Activated CD4-positive, alpha-beta T cell treated with anti-CD3 and anti-CD28 coated beads, Interleukin-10, Interleukin-2, amounts not matched to agents 100 ng/mL and 50 ng/mL, durations not matched to agents 16 hours and 8 hours (primary cell): Measurements from ENCODE around the gene SAMD8.

Experiments
- DNase-seq: peaks from one replicate; pipeline ENCODE4 v3.0.0-alpha.2; 2020

Gene SAMD8

DNA sequence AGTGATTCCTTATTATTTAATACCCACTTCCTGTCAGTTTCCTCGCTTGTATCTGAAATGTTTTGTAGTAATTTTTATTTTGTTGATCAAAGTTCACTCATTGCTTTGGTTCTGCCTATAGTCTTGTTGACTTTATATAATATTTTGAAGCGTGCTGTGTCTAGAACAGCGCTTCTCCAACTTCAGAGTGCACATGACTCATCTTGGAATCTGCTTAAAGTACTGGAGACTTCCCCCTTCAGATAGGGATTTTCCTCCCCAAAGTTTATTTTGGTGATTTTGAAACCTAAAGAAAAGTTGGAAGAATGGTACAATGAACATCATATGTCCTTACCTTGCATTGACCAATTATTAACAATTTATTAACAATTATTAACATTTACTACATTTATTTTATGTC, 118.5 kb downstream of the SAMD8 start:
- DNase-seq: no peak

DNA sequence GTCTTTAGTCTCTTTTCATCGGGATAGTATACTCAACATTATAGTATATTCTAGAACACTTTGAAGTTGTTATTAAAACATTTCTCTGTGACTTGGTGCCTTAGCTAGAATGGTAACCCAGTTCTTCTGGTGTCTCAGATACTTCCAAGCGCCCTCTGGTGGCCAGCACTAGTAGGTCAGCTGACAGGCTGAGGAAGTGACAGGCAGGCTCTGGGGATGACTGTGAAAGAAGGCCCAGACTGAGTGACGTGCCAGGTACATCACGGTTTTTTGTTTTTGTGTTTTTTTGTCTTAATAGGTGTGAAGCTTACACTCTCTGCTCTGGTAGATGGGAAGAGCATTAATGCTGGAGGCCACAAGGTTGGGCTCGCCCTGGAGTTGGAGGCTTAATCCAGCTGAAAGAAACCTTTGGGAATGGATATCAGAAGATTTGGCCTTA, 119.2 kb downstream of the SAMD8 start:
- DNase-seq: peak; percentile 95
